HEK293T (cell line): ENCODE data around the gene LRRC8C.
"Not testable (repeated sequence)": the region's sequence is repeated elsewhere in the genome, so short reads cannot be mapped to it uniquely, and the experiment has no call there.

Experiments
- CTCF ChIA-PET: fragments of 350-600 bp; formaldehyde crosslinking; extraction: SDS; loops from one replicate; lab custom pipeline; 2021; ENCODE audit warnings: antibody characterized with exemption, inconsistent platforms; lab: Yijun Ruan, JAX
- POLR2A ChIA-PET: fragments of 350-600 bp; formaldehyde crosslinking; extraction: SDS; loops from one replicate; lab custom pipeline; 2020; ENCODE audit warnings: antibody characterized with exemption, inconsistent platforms; lab: Yijun Ruan, JAX
- DNase-seq: peaks from one replicate; pipeline ENCODE4 v3.0.0; 2012; ENCODE audit warnings: mixed read lengths; ENCODE audit errors: extremely low spot score
- ARNT ChIP-seq: fragments of 450-650 bp; IDR thresholded peaks from 2 replicates; pipeline ENCODE4 v1.6.1; 2017; ENCODE audit warnings: mild to moderate bottlenecking
- BHLHE40 ChIP-seq: fragments of 450-650 bp; IDR thresholded peaks from 2 replicates; pipeline ENCODE4 v1.6.1; 2016; ENCODE audit warnings: mild to moderate bottlenecking, moderate library complexity, borderline replicate concordance
- CTBP1 ChIP-seq: fragments of 450-650 bp; IDR thresholded peaks from 2 replicates; pipeline ENCODE4 v1.6.1; 2016; ENCODE audit warnings: borderline replicate concordance
- ELF4 ChIP-seq: fragments of 450-650 bp; IDR thresholded peaks from 2 replicates; pipeline ENCODE4 v1.6.1; 2017; ENCODE audit warnings: antibody characterized with exemption
- FOXA1 ChIP-seq: fragments of 450-650 bp; IDR thresholded peaks from 2 replicates; pipeline ENCODE4 v1.6.1; 2016; ENCODE audit warnings: mild to moderate bottlenecking
- FOXK2 ChIP-seq: fragments of 450-650 bp; IDR thresholded peaks from 2 replicates; pipeline ENCODE4 v1.6.1; 2016; ENCODE audit warnings: mild to moderate bottlenecking
- FOXM1 ChIP-seq: fragments of 450-650 bp; IDR thresholded peaks from 2 replicates; pipeline ENCODE4 v1.6.1; 2017; ENCODE audit warnings: mild to moderate bottlenecking, borderline replicate concordance
- HDGF ChIP-seq: fragments of 450-650 bp; IDR thresholded peaks from 2 replicates; pipeline ENCODE4 v1.6.1; 2017; ENCODE audit warnings: antibody characterized with exemption, borderline replicate concordance
- L3MBTL2 ChIP-seq: fragments of 450-650 bp; conservative IDR thresholded peaks from 2 replicates; pipeline ENCODE4 v1.6.1; 2016; ENCODE audit warnings: mild to moderate bottlenecking
- LEF1 ChIP-seq: fragments of 450-650 bp; IDR thresholded peaks from 2 replicates; pipeline ENCODE4 v1.6.1; 2017; ENCODE audit warnings: mild to moderate bottlenecking, borderline replicate concordance
- NFRKB ChIP-seq: fragments of 450-650 bp; IDR thresholded peaks from 2 replicates; pipeline ENCODE4 v1.6.1; 2016; ENCODE audit warnings: mild to moderate bottlenecking, moderate library complexity
- SP1 ChIP-seq: fragments of 450-650 bp; IDR thresholded peaks from 2 replicates; pipeline ENCODE4 v1.6.1; 2017
- SUZ12 ChIP-seq: fragments of 450-650 bp; IDR thresholded peaks from 2 replicates; pipeline ENCODE4 v1.6.1; 2016; ENCODE audit warnings: mild to moderate bottlenecking
- TARDBP ChIP-seq: fragments of 450-650 bp; IDR thresholded peaks from 2 replicates; pipeline ENCODE4 v1.6.1; 2016
- ZNF384 ChIP-seq: fragments of 450-650 bp; IDR thresholded peaks from 2 replicates; pipeline ENCODE4 v1.6.1; 2016
- TF ChIP-seq, protein P1 (sequence below): fragments of 450-650 bp; IDR thresholded peaks from 2 replicates; pipeline ENCODE4 v1.6.1; 2016

LRRC8C gene

DNA sequence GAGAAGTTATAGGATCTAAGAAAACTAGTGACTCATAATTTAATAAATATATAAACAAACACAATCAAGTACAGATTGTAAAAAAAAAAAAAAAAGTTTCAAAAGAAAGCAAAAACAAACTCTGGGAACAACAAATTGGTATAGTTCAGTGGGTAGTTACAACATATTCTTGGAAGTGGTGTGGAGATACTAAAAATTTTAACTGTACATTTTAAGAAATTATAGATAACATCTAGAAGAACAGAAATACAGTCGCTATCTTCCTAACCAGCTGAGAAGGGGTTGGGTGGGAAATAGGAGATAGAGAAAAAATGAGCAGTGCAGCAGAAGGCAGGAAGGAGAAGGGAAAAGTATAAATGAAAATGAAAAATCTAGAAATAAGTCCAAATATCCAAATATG lies 70.5 kb downstream of the LRRC8C start:
- no peak for DNase-seq
- CTCF ChIA-PET = no interaction called here
- POLR2A ChIA-PET = no interaction called here

DNA sequence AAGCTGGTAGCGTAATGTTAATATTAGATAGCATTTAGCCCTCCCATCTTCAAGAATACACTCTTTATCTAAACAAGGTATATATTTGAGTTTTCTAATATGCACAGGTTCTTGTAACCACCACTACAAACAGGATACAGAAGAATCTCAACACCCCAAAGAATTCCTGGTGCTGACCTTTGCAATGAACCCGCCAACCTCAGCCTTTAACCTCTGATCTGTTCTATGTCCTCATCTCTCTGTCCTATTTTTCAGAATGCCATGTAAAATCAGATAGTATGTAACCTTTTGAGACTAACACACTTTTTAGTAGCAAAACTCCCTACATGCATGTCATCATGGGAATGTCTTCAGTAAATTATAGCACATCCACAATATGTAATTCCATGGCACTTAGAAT lies 71.1 kb downstream of the LRRC8C start:
- no peak for DNase-seq
- TF ChIP-seq, protein P1, sequence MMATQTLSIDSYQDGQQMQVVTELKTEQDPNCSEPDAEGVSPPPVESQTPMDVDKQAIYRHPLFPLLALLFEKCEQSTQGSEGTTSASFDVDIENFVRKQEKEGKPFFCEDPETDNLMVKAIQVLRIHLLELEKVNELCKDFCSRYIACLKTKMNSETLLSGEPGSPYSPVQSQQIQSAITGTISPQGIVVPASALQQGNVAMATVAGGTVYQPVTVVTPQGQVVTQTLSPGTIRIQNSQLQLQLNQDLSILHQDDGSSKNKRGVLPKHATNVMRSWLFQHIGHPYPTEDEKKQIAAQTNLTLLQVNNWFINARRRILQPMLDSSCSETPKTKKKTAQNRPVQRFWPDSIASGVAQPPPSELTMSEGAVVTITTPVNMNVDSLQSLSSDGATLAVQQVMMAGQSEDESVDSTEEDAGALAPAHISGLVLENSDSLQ = no peak
- no peak for TF ChIP-seq SUZ12
- CTCF ChIA-PET = no interaction called here
- POLR2A ChIA-PET = no interaction called here

More for the DNA sequence above, 70.5 kb downstream of the LRRC8C start:
- TF ChIP-seq FOXM1 = no peak
- no peak for TF ChIP-seq BHLHE40
- no peak for TF ChIP-seq ZNF384
- TF ChIP-seq SUZ12 = no peak
- TF ChIP-seq FOXK2 = no peak
- TF ChIP-seq, protein P1 = no peak
- no peak for TF ChIP-seq CTBP1
- no peak for TF ChIP-seq LEF1
- no peak for TF ChIP-seq NFRKB
- TF ChIP-seq ARNT = no peak
- no peak for TF ChIP-seq FOXA1
- TF ChIP-seq SP1 = no peak
- TF ChIP-seq TARDBP = no peak
- no peak for TF ChIP-seq ELF4
- no peak for TF ChIP-seq HDGF
- no peak for TF ChIP-seq L3MBTL2

GRCh38 chr1:89704885-89705284 lies 72.0 kb downstream of the LRRC8C start:
- DNase-seq, POLR2A ChIA-PET, CTCF ChIA-PET: not testable (repeated sequence)

DNA sequence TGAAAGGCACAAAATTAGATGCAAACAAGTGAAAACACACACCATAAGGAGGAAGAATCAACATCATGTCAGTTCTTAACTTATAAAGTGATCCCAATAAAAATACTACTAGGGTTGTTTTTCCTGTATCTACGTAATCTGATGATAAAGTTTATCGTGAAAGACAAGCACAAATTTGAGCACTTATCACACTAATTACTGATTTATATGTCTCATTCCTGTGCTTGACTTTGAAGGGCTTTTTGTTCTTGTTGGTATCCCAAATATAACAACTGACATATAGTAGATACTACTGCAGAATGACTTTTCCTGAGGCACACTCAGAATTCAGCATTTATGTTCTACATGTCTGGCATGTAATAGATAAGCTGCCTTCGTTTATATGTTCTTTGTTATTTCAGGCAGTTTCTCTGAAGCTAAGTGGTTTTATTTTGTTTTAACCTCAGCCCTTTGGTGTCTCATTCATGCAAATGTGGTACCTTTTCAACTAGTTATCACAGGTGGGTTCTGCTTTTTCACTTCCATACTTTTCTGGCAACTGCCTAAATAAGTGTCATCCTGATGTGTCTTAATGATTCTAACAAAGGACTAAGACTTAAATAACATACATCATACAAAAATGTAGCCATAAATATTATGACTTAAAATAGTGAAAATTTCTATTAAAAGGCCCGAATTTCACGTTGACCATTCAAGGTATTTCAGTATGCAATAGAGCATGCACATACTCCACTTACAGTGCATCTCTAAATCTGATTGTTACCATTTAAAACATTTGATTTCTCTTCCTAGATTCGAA lies 73.2 kb downstream of the LRRC8C start:
- CTCF ChIA-PET = interaction anchor here (1.0 kb wide), 1 partner anchor 57 kb away, joined by 3 read pairs; no protein-coding TSS in a partner anchor
- TF ChIP-seq FOXM1 (no peak), CTBP1 (no peak), LEF1 (no peak), FOXA1 (no peak)
- POLR2A ChIA-PET = no interaction called here
- DNase-seq = no peak

- CTCF ChIA-PET = interaction anchor here (1.0 kb wide), 1 partner anchor 56 kb away, joined by 3 read pairs; no protein-coding TSS in a partner anchor
- DNase-seq = no peak
- POLR2A ChIA-PET = no interaction called here
- TF ChIP-seq NFRKB (no peak), LEF1 (no peak), ARNT (no peak), BHLHE40 (no peak), ZNF384 (no peak), SUZ12 (no peak), TARDBP (no peak), HDGF (no peak), ELF4 (no peak), L3MBTL2 (no peak), FOXM1 (no peak), FOXA1 (no peak)
Observed at GRCh38 chr1:89706700-89707012, 73.7 kb downstream of the LRRC8C start.

GRCh38 chr1:89708751-89709375 lies 75.9 kb downstream of the LRRC8C start:
- POLR2A ChIA-PET = interaction anchor here (0.8 to 1.7 kb wide), 6 partner anchors 11 to 76 kb away, joined by 3 to 6 read pairs (median 4); partner anchors contain the start of gene LRRC8C
- CTCF ChIA-PET = interaction anchor here (0.6 to 1.4 kb wide), 5 partner anchors 10 to 1151 kb away, joined by 3 to 9 read pairs (median 3); no protein-coding TSS in a partner anchor
- DNase-seq = peak; percentile 36
- TF ChIP-seq SUZ12 (no peak), TARDBP (no peak), BHLHE40 (no peak), FOXA1 (no peak), LEF1 (no peak), ZNF384 (peak; percentile 44; the same call in 1 of the 2 replicates), ELF4 (no peak), L3MBTL2 (no peak), ARNT (no peak), CTBP1 (peak; percentile 46; the same call in 1 of the 2 replicates), FOXK2 (no peak), SP1 (no peak)
- TF ChIP-seq, protein P1 = peak; percentile 44
